ENCODE measurements around the gene CCDC172.

DNA sequence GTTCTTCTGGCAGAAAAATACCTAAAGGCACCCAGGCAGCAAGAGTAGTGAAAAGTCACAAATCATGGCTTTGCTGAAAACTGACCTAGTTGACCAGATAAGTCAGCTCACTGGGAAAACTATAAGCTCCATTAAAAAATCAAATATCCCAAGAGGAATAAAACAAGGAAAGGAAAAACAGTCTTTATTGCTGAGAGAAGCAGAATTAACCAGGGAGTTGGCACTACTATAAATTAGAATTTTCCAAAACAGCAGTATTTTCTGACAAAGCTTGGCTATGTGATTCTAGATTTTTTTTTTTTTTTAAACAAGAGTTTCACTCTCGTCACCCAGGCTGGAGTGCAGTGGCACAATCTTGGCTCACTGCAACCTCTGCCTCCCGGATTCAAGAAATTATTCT is 12.6 kb downstream of the CCDC172 start:
- TF ChIP-seq, protein P1, sequence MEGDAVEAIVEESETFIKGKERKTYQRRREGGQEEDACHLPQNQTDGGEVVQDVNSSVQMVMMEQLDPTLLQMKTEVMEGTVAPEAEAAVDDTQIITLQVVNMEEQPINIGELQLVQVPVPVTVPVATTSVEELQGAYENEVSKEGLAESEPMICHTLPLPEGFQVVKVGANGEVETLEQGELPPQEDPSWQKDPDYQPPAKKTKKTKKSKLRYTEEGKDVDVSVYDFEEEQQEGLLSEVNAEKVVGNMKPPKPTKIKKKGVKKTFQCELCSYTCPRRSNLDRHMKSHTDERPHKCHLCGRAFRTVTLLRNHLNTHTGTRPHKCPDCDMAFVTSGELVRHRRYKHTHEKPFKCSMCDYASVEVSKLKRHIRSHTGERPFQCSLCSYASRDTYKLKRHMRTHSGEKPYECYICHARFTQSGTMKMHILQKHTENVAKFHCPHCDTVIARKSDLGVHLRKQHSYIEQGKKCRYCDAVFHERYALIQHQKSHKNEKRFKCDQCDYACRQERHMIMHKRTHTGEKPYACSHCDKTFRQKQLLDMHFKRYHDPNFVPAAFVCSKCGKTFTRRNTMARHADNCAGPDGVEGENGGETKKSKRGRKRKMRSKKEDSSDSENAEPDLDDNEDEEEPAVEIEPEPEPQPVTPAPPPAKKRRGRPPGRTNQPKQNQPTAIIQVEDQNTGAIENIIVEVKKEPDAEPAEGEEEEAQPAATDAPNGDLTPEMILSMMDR (IDR thresholded peaks at IDR 0.05) = no peak
- no peak for TF ChIP-seq ZFX (IDR thresholded peaks at IDR 0.05; ENCODE audit: borderline replicate concordance)
